ENCODE data around the gene TPRA1.

The TPRA1 gene

DNA sequence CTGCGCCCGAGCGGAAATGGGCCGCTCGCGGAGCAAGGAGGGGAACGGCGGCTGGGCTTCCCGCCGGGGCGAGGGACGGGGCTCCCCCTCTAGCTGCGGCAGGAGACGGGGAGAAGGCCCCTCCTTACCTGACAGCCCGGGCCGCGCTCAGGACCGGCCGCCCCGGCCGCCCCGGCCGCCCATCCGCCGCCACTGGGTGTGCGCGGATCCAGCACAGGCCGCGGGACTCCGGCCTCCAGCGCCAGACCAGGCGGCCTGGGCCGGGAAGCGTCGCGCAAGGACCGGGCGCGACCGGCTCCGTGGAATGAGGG is 296 bp downstream of the TPRA1 start:
- DNase-seq (ENCODE audit: low spot score): no peak

DNA sequence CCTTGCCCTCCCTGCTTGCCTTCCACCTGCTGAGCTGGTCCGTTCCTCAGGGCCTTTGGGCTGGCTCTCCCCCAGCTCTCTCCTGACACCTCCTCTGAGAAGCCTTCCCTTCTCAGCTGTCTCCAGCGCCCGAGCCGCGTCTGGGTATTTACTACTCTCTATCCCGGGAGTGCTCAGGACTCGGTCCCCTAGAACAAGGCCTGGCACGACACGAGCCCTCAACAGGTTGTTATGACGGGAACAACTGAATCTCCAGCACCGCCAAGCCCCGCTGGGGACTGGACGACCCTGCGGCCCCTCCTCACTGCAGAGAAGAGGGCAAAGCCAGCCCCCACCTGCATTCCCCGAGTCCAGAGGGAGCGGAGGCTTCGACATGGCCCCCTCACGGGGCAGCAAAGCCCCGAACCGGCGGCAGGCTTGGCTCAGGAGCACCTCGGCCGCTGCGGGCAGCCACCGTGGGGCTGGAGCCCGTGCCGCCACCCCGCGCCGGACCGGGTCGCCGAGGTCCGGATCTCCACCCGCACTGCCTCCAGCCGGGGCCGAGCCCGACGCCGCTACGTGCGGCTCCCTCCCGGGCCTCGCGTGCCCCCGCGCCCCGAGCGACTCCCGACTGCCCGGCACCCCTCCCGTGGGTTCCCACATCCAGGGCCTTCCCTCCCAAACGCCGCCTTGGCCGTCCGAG is 792 bp downstream of the TPRA1 start:
- peak; percentile 11 for DNase-seq (ENCODE audit: low spot score)

DNA sequence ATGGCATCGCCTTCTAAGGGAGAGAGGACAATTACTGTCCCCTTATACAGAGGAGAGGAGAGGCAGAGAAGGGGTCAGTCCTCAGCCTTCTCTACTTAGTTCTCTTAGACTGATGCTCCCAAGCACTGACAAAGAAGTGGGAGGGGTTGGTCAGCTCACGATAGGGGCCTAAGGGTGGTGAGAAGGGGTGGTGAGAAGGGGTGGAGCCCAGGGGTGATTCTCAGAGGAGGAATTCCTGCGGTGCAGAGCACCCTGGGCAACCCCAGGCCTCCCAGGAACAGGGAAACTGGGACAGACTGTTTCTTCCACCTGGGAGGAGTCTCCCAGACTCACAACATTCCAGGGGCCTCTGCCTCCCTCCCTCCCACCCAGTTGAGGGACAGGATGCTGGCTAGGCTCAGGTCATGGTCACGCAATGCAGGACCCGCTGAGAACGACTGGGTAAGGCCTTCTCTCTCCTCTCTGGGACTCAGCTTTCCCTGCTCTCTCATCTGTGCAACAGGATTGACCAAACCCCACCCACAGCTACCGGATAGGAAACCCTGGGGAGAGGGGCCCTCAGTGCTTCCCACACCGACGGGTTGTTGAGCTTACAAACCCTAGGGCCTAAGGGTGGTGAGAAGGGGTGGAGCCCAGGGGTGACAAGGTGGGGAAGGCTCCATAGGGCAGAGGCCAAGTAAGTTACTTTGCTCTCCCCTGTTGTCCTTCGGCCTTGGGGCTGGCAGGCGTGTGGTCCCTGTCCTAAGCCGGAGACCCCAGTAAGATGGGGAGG is 1.5 kb downstream of the TPRA1 start:
- peak; percentile 72 for DNase-seq (ENCODE audit: low spot score)

DNA sequence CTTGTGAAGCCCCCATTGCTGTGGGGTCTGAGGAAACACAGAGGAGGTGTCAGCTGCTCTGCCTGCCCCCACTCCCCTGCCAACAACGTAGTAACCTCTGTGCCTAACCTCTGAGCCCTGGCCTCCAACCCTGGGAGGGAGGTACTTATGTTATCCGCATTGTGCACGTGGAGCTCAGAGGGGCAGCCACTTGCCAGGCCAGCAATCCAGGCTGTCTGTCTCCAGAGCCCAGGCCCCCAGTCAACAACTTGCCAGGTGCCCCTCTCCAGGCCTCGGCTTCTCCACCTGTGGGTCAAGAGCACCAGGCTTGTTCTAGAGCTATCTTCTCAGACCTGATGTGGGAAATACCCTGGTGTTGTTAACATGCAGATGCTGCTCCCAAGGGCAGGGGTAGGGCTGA is 2.7 kb downstream of the TPRA1 start:
- DNase-seq (ENCODE audit: low spot score): no peak

DNA sequence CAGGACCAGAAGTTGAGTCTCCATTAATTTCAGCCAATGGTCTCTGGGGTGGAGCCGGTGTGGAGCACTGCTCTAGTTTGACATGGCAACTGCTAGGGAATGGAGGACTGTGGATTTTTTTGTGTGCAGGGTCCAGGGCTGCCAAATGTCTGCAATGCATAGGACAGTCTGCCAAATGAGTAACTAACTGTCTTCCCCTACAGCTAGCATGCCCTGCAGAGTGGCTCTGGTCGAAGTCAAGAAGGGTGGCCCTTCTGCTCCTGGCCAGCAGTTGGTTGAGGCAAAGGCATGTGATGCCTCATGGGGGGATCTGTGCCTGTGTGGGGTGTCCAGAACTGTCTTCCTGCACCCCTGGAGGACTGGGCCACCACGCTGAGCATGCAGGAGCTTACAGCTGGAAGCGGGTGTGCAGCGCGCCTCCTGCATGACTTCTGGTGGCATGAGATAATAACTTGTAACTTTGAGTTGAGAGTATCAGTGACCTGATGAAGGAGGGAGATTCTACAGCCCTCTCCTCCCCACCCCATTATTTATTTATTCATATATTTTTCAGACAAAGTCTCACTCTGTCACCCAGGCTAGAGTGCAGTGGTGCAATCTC is 4.6 kb downstream of the TPRA1 start:
- no peak for DNase-seq (ENCODE audit: low spot score)

DNA sequence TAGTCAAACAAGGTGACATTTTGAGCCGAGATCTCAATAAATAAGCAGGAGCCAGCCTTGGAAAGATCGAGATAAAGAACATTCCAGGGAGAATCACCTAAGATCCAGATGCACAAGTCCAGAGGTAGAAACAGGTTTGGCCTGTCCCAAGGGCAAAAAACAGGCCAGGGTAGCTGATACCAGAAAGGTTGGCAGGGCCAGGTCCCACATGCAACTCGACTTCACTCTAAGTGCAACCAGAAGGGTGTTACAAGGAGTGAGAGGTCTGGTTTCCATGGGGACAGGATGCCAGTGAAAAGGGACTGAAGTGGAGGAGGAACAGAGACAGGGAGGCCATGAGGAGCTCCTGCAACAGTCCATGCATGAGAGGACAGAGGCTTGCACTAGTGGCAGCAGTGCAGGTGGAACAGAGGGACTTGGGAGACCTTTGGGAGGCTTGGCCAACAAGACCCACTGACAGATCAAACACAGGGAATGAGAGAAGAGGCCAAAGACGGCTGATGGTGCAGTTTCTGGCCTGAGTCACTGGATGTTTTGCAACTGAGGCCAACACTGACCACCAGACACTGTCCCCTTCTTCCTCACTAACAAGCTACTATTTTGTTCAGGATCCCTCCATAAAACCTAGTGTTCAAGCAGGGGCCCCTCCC is 5.2 kb downstream of the TPRA1 start:
- DNase-seq (ENCODE audit: low spot score): peak; percentile 27

DNA sequence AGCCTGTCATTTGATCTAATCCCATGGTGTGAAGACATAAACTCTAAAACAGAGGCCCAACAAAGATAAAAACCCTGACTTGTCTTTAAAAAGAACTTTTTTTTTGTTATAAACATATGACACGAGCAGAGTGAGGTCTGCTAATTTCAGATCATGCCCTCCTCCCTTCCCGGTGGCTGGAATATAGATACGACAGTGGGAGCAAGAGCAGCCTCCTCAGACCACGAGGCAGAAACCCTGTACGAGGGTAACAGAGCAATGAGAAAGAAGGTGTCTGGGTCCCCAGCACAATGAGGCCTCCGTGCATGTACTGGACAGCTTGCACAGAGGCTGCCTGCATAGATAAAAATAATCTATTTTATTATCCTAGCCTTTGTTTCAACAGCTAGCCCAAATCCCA is 5.8 kb downstream of the TPRA1 start:
- no peak for DNase-seq (ENCODE audit: low spot score)

DNA sequence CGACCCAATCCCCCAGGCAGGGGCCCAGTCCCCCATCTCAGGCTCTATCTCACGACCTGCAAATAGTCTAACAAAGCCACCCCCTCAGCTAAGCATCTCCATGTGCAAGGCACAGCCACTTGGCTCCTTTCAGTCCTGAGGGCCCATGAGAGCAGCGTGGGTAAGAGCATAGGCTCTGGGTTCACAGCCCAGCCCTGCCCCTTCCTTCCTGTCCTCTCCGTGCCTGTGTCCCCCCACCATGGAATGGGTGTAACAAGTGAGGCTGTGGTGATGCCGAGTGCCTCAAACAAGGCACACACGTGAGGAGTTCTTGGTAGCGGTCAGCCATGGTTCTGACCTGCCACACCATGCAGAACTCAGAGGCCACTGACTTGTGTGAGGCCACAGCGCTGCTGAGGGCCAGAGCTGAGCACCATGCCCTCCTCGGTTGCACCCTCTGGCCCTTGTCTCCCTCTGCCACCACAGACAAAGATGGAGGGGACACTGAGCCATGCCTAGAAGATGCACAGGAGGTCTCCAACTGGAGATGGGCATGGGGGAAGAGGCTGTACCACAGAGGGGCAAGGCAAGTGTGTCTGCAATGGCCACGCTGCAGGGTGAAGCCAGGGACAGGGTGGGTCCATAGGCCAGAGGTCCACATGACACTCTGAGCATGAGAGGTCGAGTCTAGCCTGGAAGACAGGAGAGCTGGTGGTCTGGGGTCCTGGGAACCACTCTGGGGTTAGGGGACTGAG is 10.0 kb downstream of the TPRA1 start:
- no peak for DNase-seq (ENCODE audit: low spot score)

DNA sequence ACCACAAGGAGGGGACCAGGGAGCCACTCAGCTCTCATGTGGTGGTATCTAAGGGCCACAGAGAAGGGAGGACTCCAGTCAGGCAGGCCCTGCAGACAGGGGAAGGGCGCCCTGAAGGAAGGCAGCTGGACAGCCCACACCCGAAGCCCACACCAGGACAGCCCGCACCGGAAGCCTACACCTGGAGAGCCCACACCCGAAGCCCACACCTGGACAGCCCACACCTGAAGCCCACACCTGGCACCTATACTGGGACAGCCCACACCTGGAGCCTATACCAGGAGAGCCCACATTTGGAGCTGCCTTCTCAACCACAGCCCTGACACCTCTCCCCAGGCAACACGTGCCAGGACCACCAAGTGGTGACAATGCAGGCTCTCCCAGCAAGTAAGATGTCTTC is 11.7 kb downstream of the TPRA1 start:
- no peak for DNase-seq (ENCODE audit: low spot score)

DNA sequence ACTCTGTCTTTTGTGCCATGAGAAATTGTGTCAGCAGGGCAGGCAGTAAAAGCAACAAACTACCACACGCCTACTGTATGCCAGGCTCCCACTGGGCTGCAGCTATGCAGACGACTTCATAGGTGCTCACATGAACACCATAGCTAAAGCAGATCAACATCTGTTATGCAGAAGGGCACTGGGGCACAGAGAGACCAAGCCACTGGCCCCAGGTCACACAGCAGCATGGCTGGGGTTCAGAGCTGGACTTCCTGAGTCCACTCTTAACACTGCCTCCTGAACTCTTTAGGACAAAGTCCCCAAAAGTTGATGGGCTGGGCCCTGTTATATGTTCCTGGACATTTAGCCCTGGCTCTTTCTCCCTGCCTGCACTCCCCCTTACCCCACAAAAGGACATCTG is 12.4 kb downstream of the TPRA1 start:
- no peak for DNase-seq (ENCODE audit: low spot score)

DNA sequence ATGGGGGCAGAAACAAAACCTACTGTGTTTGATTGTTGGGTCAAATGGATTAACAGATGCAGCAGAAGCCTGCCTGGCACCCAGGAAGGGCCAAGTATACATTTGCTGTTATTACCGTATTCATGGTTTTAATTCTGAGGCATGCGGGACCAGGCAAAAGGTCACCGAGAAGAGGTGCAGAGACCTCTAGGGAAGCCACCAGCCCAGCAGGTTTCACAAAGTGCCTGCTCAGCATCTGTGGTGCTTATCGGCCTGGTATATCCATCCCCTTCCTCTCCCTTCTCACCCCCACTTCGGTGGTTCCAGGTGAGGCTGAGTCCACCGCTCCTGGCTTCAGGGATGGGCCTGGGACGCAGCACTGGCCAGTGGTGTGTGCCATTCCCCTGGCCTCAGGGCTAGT is 13.1 kb downstream of the TPRA1 start:
- no peak for DNase-seq (ENCODE audit: low spot score)

DNA sequence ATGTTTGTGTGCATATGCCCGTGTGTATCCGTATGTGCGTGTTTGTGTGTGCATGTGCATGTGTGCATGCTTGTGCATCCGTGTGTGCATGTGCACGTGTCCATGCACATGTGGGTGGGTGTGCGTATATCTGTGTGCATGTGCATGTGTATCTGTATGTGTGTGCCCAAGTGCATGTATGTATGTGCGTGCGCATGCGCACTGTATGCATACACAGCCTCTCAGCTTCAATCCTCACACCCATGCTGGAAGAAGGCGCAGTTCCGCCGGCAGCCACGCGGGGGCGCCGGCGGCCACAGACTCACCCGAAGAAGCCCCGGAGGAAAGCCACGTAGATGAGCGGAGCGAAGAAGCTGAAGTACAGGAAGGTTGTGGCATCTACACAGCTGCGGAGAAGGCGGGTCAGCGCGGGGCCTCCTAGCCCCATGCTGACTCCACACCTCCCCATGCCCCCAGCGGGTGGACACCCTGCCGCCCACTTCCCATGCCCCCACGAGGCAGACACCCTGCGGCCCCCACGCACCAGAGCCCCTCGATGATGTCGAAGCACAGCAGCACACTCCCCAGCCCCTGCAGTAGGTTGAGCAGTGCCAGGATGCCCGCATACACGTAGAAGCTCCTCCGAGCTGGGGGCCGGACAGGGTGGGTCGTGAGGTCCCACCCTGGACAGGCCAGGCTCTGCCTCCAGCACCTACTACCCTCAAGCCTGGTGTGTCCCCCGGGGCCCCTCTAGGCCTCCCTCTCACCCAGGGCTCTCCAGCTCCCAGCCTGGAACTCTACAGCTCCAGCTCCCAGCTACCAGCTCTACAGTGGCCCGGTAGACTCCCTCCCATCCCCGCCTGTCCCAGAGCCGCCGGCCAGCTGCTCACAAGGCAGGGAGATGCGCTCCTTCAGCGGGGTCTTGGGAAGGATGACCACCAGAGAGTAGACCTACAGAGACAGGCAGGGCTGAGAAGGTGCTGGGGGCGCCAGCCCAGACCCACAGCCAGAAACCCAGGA is 15.4 kb downstream of the TPRA1 start:
- peak; percentile 98 for DNase-seq (ENCODE audit: low spot score)

DNA sequence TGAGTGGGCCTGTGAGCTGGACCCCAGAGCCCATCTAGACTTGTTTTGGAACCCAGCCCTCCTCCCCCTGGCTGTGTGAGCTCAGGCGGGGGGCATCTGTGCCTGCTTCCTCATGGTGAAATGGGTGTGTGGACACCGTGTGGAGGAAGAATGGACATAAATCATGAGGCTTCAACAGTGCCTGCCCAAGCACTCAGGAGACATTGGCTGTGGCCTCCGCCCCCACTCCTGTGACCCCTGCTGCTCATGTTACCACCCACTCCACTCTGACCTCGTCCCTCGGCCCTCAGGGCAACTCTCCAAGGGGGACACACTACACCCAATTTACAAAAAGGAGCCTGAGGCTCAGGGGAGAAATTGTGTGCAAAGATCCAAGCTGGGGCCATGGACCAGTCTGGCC is 16.6 kb downstream of the TPRA1 start:
- no peak for DNase-seq (ENCODE audit: low spot score)

DNA sequence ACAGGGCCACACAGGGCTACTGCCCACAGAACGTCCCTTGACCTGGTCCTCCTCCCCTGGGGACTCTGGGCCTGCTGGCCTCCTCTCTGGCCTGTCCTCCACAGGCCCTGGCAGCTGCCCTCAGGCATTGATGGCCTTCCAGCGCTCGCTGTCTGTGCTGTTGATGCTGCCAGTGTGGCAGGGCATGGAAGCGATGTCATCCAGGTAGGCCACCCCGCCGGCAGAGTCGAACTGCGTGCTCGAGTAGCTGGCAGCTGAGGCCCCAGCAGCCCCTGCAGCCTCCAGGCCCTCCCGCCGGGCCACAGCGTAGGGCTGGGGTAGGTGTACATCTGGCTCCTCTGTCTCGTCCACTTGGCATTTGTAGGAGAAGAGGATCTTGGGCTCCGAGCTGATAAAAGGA is 17.1 kb downstream of the TPRA1 start:
- DNase-seq (ENCODE audit: low spot score): no peak

DNA sequence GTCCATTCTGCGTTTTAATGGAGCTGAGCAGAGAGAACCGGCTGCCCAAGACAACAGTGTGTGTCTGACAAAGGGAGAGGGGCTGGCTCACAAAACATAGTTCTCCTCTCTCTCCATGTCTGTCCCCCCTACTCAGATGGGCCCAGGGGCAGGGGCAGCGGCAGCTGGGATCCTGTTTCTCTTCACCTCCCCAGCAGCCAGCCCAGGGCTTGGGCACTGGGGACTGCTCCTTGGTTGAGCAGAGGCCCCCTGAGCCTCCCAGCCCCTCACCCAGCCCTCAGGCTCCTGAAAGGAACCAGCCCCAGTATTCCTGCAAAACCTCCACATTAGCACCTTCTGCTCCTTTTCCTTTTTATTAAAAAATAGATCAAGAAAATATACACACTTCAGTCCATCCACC is 17.8 kb downstream of the TPRA1 start:
- DNase-seq (ENCODE audit: low spot score): no peak

DNA sequence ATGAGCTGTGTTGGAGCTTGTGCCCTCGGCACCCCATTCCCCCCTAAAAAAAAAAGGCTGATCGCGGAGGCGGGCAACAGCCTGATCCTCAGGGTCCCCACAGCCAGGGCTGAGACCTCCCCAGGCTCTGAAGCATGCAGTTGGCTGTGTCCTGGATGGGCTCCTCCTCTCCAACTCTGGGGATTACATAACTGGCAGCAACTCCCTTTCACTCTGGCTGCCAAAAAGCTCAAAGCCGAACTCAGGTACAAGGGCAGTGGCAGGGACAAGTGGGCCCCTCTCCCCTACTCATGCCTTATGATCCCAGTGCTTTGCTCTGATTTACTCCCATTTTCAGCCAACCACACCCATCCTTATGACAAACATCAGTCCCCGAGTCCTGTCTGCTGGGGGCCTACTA is 18.3 kb downstream of the TPRA1 start:
- no peak for DNase-seq (ENCODE audit: low spot score)

DNA sequence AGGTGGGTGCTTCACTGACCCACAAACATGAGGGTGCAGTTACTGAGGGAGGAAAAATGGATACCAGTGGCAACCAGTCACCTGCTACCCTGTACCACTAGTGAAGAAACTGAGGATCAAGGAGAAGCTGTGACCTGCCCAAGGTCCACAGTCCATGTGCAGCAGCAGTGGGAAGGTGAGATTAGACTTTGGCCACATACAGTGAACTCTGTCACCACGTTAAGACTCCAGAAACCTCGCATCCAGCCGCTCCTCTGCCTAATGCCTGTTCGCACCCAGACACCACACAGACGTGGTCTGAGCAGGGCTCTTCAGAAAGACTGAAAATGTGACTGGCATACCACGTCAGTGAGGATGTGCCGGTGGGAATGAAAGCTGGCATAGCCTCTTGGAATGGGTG is 20.0 kb downstream of the TPRA1 start:
- no peak for DNase-seq (ENCODE audit: low spot score)

DNA sequence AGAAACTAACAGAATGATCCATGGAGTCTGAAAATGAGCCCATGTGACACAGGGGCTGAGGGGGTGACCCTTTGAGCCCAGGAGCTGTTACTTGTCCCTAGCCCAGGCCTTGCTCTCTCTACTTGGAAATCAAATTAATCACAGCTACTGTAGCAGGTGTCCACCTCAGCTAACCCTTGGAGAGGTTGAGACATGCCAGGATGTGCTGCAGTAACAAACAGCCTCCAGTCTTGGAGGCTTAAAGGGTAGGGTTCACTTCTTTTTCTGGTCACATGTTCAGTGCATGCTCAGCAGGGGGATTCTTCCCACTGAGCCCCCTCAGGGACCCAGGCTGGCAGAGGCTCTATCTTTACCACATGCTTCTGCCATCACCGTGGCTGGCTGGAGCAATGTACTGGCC is 21.4 kb downstream of the TPRA1 start:
- no peak for DNase-seq (ENCODE audit: low spot score)

DNA sequence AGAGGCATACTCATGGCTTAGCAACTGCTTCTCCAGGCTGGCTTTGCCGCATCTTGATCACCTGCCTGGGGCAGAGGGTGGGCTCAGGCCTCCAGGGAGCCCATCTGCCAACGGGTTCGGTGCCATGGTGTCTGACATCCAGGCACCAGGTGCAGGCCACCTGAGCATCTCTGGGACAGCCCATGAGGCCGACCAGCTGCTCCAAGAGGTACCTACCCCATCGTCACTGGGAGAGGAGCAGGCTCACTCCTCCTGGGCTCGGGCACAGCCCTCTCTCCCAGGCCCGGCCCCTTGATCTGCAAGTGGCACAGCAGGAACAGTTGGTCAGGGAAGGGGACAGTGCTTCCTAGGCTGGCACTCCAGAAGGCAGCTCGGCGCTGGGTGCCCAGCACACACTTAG is 21.9 kb downstream of the TPRA1 start:
- no peak for DNase-seq (ENCODE audit: low spot score)

DNA sequence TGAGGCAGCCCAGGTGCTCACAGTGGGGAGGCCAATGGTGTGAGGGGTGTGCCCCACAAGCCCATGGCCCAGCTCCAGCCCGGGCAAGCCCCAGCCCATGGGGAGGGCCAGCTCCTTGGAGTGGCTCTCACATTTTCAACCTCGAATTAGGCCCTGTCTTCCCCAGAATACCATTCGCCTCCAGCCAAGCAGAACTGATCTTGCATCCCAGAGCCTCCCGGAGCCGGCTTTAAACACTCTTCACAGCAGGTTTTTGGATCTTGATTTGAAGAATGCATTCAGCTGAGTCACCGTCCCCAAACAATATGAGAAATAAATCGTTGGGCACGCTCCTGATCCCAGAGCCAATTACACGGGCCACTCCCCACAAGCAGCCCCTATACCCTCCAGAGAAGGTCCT is 23.7 kb downstream of the TPRA1 start:
- DNase-seq (ENCODE audit: low spot score): no peak

DNA sequence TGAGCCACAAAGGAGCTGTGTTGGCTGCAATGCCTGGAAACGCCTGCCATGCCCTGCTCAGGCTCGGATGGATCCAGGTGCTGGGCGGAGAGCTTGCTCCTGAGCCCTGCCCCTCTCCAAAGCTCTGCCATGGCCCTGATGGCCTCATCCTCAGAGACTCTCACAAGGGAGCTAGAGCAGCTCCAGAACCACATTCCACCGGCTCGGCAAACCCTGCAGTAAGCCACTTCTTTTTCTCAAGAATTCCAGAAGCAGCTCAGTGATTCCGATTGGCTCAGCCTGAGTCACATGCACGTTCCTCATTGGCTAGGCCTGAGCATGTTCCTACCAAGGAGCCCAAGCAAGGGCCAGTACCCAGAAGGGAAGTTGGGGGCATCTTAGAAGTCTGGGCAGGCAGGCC is 24.8 kb downstream of the TPRA1 start:
- DNase-seq (ENCODE audit: low spot score): peak; percentile 22
